WERI-Rb-1 (cell line): ENCODE measurements around the gene VRK1.
A peak's percentile ranks its signal among the peaks of the same experiment; 100 is the strongest.

ENCODE experiments used
- DNase-seq: peaks from one replicate; pipeline ENCODE4 v3.0.0-alpha.2; 2020
- H3K27ac ChIP-seq: fragments of 250-450 bp; sonication (Bioruptor Pico); 2 replicates; pipeline ENCODE4 v1.5.1; 2020; ENCODE audit warnings: mild to moderate bottlenecking, moderate library complexity
- H3K27me3 ChIP-seq: fragments of 250-450 bp; sonication (Bioruptor Pico); 2 replicates; pipeline ENCODE4 v1.5.1; 2021; ENCODE audit warnings: mild to moderate bottlenecking, low read depth, moderate library complexity; ENCODE audit not compliant: insufficient read depth, severe bottlenecking
- H3K36me3 ChIP-seq: fragments of 250-450 bp; sonication (Bioruptor Pico); 2 replicates; pipeline ENCODE4 v1.5.1; 2020; ENCODE audit warnings: mild to moderate bottlenecking, moderate library complexity
- H3K4me3 ChIP-seq: 2 replicates; pipeline ENCODE4 v1.5.1; 2011; ENCODE audit warnings: low read depth, mild to moderate bottlenecking, control low read depth, low read length
- H3K9me3 ChIP-seq: fragments of 250-450 bp; sonication (Bioruptor Pico); 2 replicates; pipeline ENCODE4 v1.5.1; 2021; ENCODE audit warnings: mild to moderate bottlenecking, moderate library complexity; ENCODE audit not compliant: severe bottlenecking
- TF ChIP-seq, protein P1 (sequence below): IDR thresholded peaks from 2 replicates; pipeline ENCODE4 v1.5.1; 2011; ENCODE audit warnings: low read depth, mild to moderate bottlenecking, control low read depth, inconsistent platforms, low read length

The VRK1 gene

DNA sequence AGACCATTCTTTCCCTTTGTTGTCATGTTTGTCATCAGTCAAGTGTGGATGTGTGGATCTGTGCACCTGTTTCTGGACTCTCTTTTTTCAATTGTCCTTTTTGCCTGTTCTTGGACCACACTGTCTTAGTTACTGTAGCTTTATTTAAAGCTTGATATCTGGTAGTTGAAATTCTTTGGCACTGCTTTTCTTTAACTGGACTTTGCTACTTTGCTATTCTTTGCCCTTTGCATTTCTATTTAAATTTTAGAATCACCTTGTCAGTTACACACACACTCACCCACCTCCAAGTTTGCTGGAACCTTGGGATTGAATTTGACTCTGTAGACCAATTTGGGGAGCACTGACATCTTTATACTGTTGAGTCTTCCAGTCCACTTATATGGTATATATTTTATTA, 61.5 kb downstream of the VRK1 start:
- Histone ChIP-seq H3K9me3 (no peaks in the 10 kb centered on the region), H3K4me3 (no peak overlapping the region), H3K36me3 (peaks cover 38% of the 10 kb centered on the region), H3K27me3 (no peaks in the 10 kb centered on the region), H3K27ac (no peak overlapping the region)
- DNase-seq = no peak
- TF ChIP-seq, protein P1, sequence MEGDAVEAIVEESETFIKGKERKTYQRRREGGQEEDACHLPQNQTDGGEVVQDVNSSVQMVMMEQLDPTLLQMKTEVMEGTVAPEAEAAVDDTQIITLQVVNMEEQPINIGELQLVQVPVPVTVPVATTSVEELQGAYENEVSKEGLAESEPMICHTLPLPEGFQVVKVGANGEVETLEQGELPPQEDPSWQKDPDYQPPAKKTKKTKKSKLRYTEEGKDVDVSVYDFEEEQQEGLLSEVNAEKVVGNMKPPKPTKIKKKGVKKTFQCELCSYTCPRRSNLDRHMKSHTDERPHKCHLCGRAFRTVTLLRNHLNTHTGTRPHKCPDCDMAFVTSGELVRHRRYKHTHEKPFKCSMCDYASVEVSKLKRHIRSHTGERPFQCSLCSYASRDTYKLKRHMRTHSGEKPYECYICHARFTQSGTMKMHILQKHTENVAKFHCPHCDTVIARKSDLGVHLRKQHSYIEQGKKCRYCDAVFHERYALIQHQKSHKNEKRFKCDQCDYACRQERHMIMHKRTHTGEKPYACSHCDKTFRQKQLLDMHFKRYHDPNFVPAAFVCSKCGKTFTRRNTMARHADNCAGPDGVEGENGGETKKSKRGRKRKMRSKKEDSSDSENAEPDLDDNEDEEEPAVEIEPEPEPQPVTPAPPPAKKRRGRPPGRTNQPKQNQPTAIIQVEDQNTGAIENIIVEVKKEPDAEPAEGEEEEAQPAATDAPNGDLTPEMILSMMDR = no peak

DNA sequence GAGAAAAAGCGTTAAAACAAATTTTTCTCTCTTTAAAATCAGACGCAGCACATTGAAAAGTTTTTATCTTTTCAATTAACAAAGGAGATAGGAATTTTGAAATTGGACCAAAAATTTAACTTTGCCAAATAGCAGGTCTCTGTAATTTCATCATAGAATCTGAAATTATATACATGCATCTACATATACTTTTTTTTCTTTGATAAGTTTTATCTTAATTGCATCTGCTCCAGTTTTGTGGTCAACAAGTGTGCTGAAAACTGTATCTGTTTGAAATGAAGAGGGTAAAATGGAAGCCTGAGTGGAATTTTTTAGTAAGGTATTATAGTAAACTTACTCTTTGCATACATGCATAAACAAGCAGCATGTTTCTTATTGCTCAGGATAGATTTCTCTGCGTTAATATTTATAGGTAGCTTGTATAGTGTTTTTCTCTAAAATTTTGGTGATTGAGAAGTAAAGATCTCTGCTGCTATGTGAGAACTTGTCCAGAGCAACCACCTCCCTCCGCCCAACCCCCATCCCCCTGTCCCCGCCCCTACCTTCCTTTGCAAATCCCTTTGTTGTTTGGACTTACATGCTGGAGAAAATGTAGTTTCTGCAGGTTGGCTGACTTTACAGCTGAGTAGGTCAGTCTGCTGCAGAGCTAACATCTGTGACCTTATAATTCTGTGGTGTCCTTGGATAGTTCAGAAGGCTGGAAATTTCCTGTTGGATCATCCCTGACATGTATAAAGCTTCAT, 64.6 kb downstream of the VRK1 start:
- Histone ChIP-seq H3K9me3 (no peaks in the 10 kb centered on the region), H3K27ac (peak overlapping the region; percentile 21), H3K36me3 (peaks cover 33% of the 10 kb centered on the region), H3K4me3 (no peak overlapping the region), H3K27me3 (no peaks in the 10 kb centered on the region)
- peak; percentile 64 for DNase-seq
- TF ChIP-seq, protein P1 = no peak

DNA sequence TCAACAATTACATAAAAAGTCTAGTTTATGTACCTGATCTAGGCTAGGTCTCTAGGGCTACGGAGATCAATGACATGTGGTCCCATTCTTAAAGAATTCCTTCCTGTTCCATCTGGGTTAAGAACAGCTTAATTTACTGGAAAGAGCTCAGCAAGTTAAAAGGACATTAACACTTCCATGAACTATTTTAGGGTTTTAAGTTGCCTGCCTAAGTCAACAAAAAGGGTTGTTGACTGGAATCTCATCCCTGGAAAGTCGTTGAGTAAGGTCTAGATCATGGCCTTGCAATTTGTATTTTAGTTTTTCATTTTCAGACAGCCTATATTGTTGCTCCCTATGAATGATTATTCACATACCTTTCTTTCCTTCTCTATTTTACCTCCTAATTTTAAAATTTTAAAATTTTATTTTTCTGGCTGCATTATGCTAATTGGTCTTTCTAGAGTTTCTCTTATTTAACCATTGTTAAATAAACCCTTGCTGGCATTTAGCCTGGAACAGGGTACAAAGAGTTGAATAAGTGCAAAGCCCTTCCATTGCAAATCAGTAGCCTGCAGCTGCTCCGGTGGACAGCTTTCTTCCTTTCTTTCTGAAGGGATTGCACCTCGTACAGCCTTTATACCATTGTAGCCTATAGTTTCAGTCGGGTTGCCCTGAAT, 66.3 kb downstream of the VRK1 start:
- DNase-seq = no peak
- H3K27me3 ChIP-seq = no peaks in the 10 kb centered on the region
- no peaks in the 10 kb centered on the region for H3K9me3 ChIP-seq
- TF ChIP-seq, protein P1 = no peak
- no peak overlapping the region for H3K4me3 ChIP-seq
- H3K27ac ChIP-seq = no peak overlapping the region
- peaks cover 23% of the 10 kb centered on the region for H3K36me3 ChIP-seq

DNA sequence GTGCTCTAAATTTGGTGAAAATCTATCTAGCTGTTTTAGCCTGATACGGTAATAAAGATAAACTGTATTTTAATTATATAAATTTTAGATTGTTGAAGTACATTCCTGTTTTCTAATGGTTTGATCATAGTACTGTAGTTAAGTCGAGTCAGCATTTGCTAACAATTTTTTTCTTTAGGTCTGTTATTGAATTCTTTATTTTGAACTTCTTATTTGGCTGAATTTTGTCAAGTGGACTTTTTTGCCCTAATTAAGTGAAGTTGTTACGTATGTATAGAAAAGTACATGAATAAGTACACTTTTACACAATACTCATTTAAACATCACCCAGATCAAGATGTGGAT, 66.8 kb downstream of the VRK1 start:
- no peak for DNase-seq
- Histone ChIP-seq H3K27ac (no peak overlapping the region), H3K4me3 (no peak overlapping the region), H3K36me3 (peaks cover 20% of the 10 kb centered on the region), H3K27me3 (no peaks in the 10 kb centered on the region), H3K9me3 (no peaks in the 10 kb centered on the region)
- TF ChIP-seq, protein P1 = no peak

DNA sequence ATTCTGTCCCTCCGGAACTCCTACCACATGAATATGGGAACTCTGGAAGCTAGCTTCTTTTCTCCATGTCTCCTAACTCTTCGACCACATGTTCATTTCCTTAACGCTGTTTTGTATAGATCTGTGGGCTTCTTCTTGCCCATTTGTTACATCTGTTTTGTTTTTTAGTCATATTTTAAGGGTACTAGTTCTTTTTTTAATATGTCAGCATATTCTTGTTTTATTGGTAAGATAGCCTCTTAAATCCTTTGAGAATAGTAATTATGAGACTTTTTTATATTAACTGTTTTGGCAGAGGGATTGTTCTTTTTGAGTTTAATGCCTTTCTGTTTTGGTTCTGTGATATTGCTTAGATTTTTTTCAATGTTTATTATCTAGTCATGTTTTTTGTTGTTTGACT, 70.5 kb downstream of the VRK1 start:
- Histone ChIP-seq H3K27ac (no peak overlapping the region), H3K27me3 (no peaks in the 10 kb centered on the region), H3K9me3 (no peaks in the 10 kb centered on the region), H3K36me3 (peaks cover 30% of the 10 kb centered on the region), H3K4me3 (no peak overlapping the region)
- no peak for DNase-seq
- TF ChIP-seq, protein P1 = no peak
